K562 (cell line): ENCODE measurements around the gene MYB. TPM values are rescaled to one million over a fixed set of nuclear protein-coding genes. Genes with fewer than 3 reads are reported as not detected.
A peak's percentile ranks its signal among the peaks of the same experiment; 100 is the strongest.

Experiments used
- ATAC-seq: fragments of 200-7000 bp; cut with Tn5 transposase; 3 replicates; pipeline ENCODE4 v1.9.1; 2020; ENCODE audit warnings: moderate library complexity
- BruUV-seq: library from RNA; stranded (reverse); fragments of 400-500 nt; replicated peaks from 2 replicates; lab custom pipeline; 2021; lab: Mats Ljungman, UMichigan
- CTCF ChIA-PET: fragments of 300-600 bp; formaldehyde crosslinking; extraction: SDS; loops from one replicate; lab custom pipeline; 2021; ENCODE audit warnings: low intra/inter-chr PET ratio; lab: Yijun Ruan, JAX
- POLR2A ChIA-PET: fragments of 300-600, 350-650 bp; sonication (Branson Sonifier 250); formaldehyde crosslinking; extraction: SDS; loops from one replicate; lab custom pipeline; 2021; ENCODE audit warnings: antibody characterized with exemption, inconsistent platforms; lab: Yijun Ruan, JAX
- DNase-seq, 4 experiments: peaks; one replicate each; pipeline versions ENCODE4 v3.0.0 to v3.0.0-alpha.2; 2011 to 2018; ENCODE audit warnings: low spot score in 3 of 4, mixed read lengths in 3 of 4; ENCODE audit errors: extremely low read depth in 1 of 4
- FAIRE-seq: peaks from 2 replicates; lab custom pipeline; 2011; peaks lifted over from hg19 to GRCh38; lab: Jason Lieb, UNC
- H2AFZ ChIP-seq: 2 replicates; pipeline ENCODE4 v1.6.0; 2011; ENCODE audit warnings: low read depth, low read length, control low read depth, inconsistent platforms
- H3K27ac ChIP-seq: fragments of 200-600 bp; 3 replicates; pipeline ENCODE4 v1.8.0; 2011; ENCODE audit warnings: low read depth, mild to moderate bottlenecking, control low read depth, inconsistent platforms, low read length, moderate library complexity, mixed read lengths; ENCODE audit errors: extremely low read depth
- H3K27me3 ChIP-seq, 2 experiments: fragments of 300-600 bp in 1 of 2; 2 replicates in 1 of 2; 3 replicates in 1 of 2; pipeline versions ENCODE4 v1.6.0 to v1.8.0; 2011; ENCODE audit warnings: inconsistent platforms in 2 of 2, low read length in 2 of 2, mild to moderate bottlenecking in 1 of 2, mixed read lengths in 1 of 2, moderate library complexity in 1 of 2; ENCODE audit not compliant: control insufficient read depth in 2 of 2, insufficient read depth in 2 of 2
- H3K36me3 ChIP-seq: fragments of 300-600 bp; 3 replicates; pipeline ENCODE4 v1.8.0; 2011; ENCODE audit warnings: mild to moderate bottlenecking, low read length, inconsistent platforms; ENCODE audit not compliant: control insufficient read depth, insufficient read depth
- H3K4me1 ChIP-seq, 2 experiments: fragments of 200-600 bp in 1 of 2; replicated peaks in 1 of 2; 2 replicates in 1 of 2; 3 replicates in 1 of 2; pipeline versions ENCODE4 v1.5.1 to v1.8.0; 2011; ENCODE audit warnings: inconsistent platforms in 2 of 2, low read length in 2 of 2, mild to moderate bottlenecking in 1 of 2, mixed read lengths in 1 of 2, moderate library complexity in 1 of 2; ENCODE audit not compliant: control insufficient read depth in 2 of 2, insufficient read depth in 2 of 2
- H3K4me2 ChIP-seq: 2 replicates; pipeline ENCODE4 v1.6.1; 2011; ENCODE audit warnings: low read length, control low read depth, inconsistent platforms, mixed read lengths; ENCODE audit not compliant: insufficient read depth
- H3K4me3 ChIP-seq: fragments of 200-600 bp; sonication (generic), shearing (Covaris generic); 2 replicates; pipeline ENCODE4 v1.5.1; 2016; ENCODE audit warnings: control low read depth, inconsistent platforms
- H3K79me2 ChIP-seq: fragments of 200-600 bp; 3 replicates; pipeline ENCODE4 v1.8.0; 2011; ENCODE audit warnings: low read length, inconsistent platforms; ENCODE audit not compliant: control insufficient read depth, insufficient read depth
- H3K9ac ChIP-seq, 2 experiments: 2 replicates each; pipeline versions ENCODE4 v1.6.0 to v1.6.1; 2011; ENCODE audit warnings: low read depth in 2 of 2, low read length in 2 of 2, control low read depth in 1 of 2, inconsistent platforms in 1 of 2, mild to moderate bottlenecking in 1 of 2, mixed read lengths in 1 of 2; ENCODE audit not compliant: insufficient read depth in 1 of 2
- H3K9me1 ChIP-seq: one replicate; pipeline ENCODE4 v1.6.0; 2011; ENCODE audit warnings: inconsistent platforms, mild to moderate bottlenecking, low read length, moderate library complexity; ENCODE audit not compliant: control insufficient read depth, insufficient read depth
- H3K9me3 ChIP-seq: replicated peaks from 2 replicates; pipeline ENCODE4 v1.5.1; 2011; ENCODE audit warnings: low read depth, low read length, inconsistent platforms; ENCODE audit not compliant: control insufficient read depth, insufficient read depth
- H4K20me1 ChIP-seq: replicated peaks from 2 replicates; pipeline ENCODE4 v1.6.1; 2011; ENCODE audit warnings: low read length, inconsistent platforms, mixed read lengths; ENCODE audit not compliant: control insufficient read depth, insufficient read depth
- MEIS2 ChIP-seq: fragments of 450-650 bp; IDR thresholded peaks from 2 replicates; pipeline ENCODE4 v1.6.1; 2014; ENCODE audit warnings: mild to moderate bottlenecking; ENCODE audit not compliant: partially characterized antibody
- POLR2H ChIP-seq: IDR thresholded peaks from 2 replicates; pipeline ENCODE4 v1.6.1; 2016; ENCODE audit warnings: missing genetic modification characterization, low read depth, mild to moderate bottlenecking, control low read depth, missing compliant biosample characterization, moderate library complexity
- RBM39 ChIP-seq: fragments of 200-400 bp; formaldehyde crosslinking; optimal IDR thresholded peaks from 2 replicates; pipeline ENCODE3; 2018; ENCODE audit warnings: low read depth, low read length
- ZFP1 ChIP-seq: fragments of 450-650 bp; formaldehyde crosslinking; IDR thresholded peaks from 2 replicates; pipeline ENCODE4 v1.4.0; 2020; ENCODE audit warnings: mild to moderate bottlenecking, mixed read lengths
- ZNF146 ChIP-seq: IDR thresholded peaks from one replicate; pipeline ENCODE4 v1.6.1; 2018; ENCODE audit warnings: missing compliant biosample characterization; ENCODE audit not compliant: unreplicated experiment
- ZNF23 ChIP-seq: fragments of 250-450 bp; sonication (Bioruptor Pico); IDR thresholded peaks from 2 replicates; pipeline ENCODE4 v1.4.0; 2020; ENCODE audit warnings: mild to moderate bottlenecking
- ZNF316 ChIP-seq: fragments of 450-650 bp; IDR thresholded peaks from 2 replicates; pipeline ENCODE4 v1.6.1; 2016
- ZNF384 ChIP-seq: IDR thresholded peaks from 2 replicates; pipeline ENCODE4 v1.6.1; 2012; ENCODE audit warnings: low read depth, low read length, improper control_type of control experiment
- ZNF589 ChIP-seq: fragments of 200-800 bp; sonication (Bioruptor generic); IDR thresholded peaks from 2 replicates; pipeline ENCODE4 v1.6.1; 2016; ENCODE audit warnings: low read depth, missing genetic modification characterization, missing compliant biosample characterization
- WGBS: fragments of 100-300 bp; shearing (Covaris generic); methylation state at CpG from one replicate; pipeline ENCODE4 v1.1.6; 2016; ENCODE audit warnings: low coverage, mixed read lengths; ENCODE audit not compliant: insufficient coverage; ENCODE audit errors: missing lambda C conversion rate; 5-methylcytosine and 5-hydroxymethylcytosine counted together
- in situ Hi-C: fragments of 300-500 bp; cut with MboI; formaldehyde crosslinking; loops from 4 replicates; pipeline ENCODE4 v1.15.0; 2018; ENCODE audit warnings: inconsistent platforms, mixed read lengths
- intact Hi-C: fragments of 100-400 bp; cut with micrococcal nuclease; formaldehyde crosslinking; loops from 2 replicates; pipeline ENCODE4 v1.14.2; 2022
- polyA plus RNA-seq, 8 experiments: library from polyadenylated mRNA; depleted of rRNA in 4 of 8; stranded (reverse) in 5 of 8; unstranded in 3 of 8; fragments of >200 nt; fragmentation: Nextera tagmentation in 2 of 8; fragmentation: Illumina TruSeq in 1 of 8; extraction: Ambion mirVana in 2 of 8; extraction: Trizol in 1 of 8; gene quantifications; 2 replicates each; pipeline versions ENCODE4 v1.2.1 to v1.2.3, GENCODE V29; 2011 to 2014; ENCODE audit warnings: inconsistent platforms in 1 of 8, missing spikeins in 1 of 8
- total RNA-seq, 7 experiments: library from RNA; depleted of rRNA in 6 of 7; stranded (reverse); fragments of >200 nt in 6 of 7; fragmentation: Illumina TruSeq in 2 of 7; extraction: Trizol in 2 of 7; gene quantifications; 2 replicates each; pipeline versions ENCODE4 v1.2.1 to v1.2.3, GENCODE V29; 2011 to 2021; ENCODE audit warnings: low replicate concordance in 1 of 7
- TF ChIP-seq, protein P1 (sequence below): sonication (generic); formaldehyde crosslinking; IDR thresholded peaks from 2 replicates; pipeline ENCODE4 v1.8.0; 2023; ENCODE audit warnings: mild to moderate bottlenecking, missing genetic modification reagents
- TF ChIP-seq, protein P2 (sequence below), 2 experiments: fragments of 200-800 bp in 1 of 2; sonication (Bioruptor generic) in 1 of 2; sonication (generic) in 1 of 2; formaldehyde crosslinking in 1 of 2; IDR thresholded peaks in 1 of 2; conservative IDR thresholded peaks in 1 of 2; 2 replicates each; pipeline versions ENCODE4 v1.5.0 to v1.6.1; 2016 to 2020; ENCODE audit warnings: missing compliant biosample characterization in 1 of 2, missing genetic modification characterization in 1 of 2, missing genetic modification reagents in 1 of 2

MYB gene
- total and polyA plus RNA-seq, 9 of the 15 experiments (the other 6 are each of a cell fraction or from before 2014, with no cell fraction given) = 35.8 to 218 (median 140) TPM

DNA sequence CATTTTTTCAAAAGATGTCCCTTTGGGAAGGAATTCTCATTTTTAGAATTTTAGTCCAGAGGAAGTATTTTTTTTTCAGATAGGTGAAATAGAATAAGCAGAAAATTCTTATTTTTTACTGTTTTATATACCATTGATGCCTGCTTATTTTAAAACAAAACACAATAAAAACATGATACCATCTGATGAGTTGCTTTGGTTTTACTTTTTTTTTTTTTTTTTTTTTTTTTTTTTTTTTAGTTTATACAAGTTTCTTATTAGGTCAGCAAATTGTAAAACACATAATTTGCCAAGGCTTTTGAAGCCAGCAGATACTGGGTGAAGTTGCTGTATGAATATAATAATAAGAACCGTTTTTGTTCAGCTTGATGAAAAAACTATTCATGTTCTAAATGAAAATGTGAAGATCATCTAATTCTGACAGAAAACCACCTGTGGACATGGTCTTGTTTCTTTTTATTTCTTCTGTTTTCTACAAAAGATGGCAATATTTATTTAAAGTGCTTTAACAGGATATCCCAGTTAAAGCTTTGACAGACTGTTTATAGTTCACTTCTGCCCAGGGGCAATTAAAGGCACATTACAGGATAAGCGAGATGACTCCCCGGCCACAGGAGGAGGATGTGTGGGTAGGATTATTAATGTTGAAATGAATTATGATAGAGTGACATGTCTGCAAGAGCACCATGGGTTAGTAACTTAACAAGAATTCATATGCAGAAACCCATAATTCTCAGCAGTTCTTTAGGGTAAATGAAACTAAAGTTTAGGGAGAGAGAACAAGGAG, 31.1 kb downstream of the MYB start:
- no peak for DNase-seq
- Histone ChIP-seq H3K4me1 (no peaks in the 10 kb centered on the region; a peak in 1 of 5 replicates), H3K4me2 (no peak overlapping the region), H3K4me3 (no peak overlapping the region), H3K27ac (no peak overlapping the region), H3K27me3 (no peaks in the 10 kb centered on the region), H3K9ac (no peak overlapping the region), H3K9me1 (no peaks in the 10 kb centered on the region), H4K20me1 (no peaks in the 10 kb centered on the region), H2AFZ (no peak overlapping the region), H3K9me3 (no peaks in the 10 kb centered on the region), H3K36me3 (peaks cover 96% of the 10 kb centered on the region), H3K79me2 (peaks cover 21% of the 10 kb centered on the region)
- in situ Hi-C loops (loop anchor here (10.0 kb wide), 1 partner anchor 213 kb away; no protein-coding TSS in a partner anchor), intact Hi-C loops (loop anchor here (5.0 kb wide), 1 partner anchor 110 kb away; no protein-coding TSS in a partner anchor)
- no peak for FAIRE-seq
- ChIA-PET POLR2A (interaction anchor here (1.3 to 1.9 kb wide), 2 partner anchors 9 to 20 kb away, joined by 3 to 10 read pairs; no protein-coding TSS in a partner anchor), CTCF (no interaction called here)
- ATAC-seq = no peak
- TF ChIP-seq ZFP1 (CRISPR knock-in tag) (no peak), POLR2H (tag) (peak; percentile 37; the same call in 1 of the 2 replicates), ZNF316 (peak; percentile 59; the same call in 1 of the 2 replicates), ZNF589 (0 out of 2 replicates have a peak, but pooled peaks have one; percentile 9), MEIS2 (peak; percentile 32), RBM39 (no peak), ZNF23 (CRISPR knock-in tag) (no peak), ZNF384 (0 out of 2 replicates have a peak, but pooled peaks have one; percentile 14), ZNF146 (CRISPR knock-in tag) (no peak)
- TF ChIP-seq, protein P1, sequence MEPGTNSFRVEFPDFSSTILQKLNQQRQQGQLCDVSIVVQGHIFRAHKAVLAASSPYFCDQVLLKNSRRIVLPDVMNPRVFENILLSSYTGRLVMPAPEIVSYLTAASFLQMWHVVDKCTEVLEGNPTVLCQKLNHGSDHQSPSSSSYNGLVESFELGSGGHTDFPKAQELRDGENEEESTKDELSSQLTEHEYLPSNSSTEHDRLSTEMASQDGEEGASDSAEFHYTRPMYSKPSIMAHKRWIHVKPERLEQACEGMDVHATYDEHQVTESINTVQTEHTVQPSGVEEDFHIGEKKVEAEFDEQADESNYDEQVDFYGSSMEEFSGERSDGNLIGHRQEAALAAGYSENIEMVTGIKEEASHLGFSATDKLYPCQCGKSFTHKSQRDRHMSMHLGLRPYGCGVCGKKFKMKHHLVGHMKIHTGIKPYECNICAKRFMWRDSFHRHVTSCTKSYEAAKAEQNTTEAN = 0 out of 2 replicates have a peak, but pooled peaks have one; percentile 33
- TF ChIP-seq, protein P2, sequence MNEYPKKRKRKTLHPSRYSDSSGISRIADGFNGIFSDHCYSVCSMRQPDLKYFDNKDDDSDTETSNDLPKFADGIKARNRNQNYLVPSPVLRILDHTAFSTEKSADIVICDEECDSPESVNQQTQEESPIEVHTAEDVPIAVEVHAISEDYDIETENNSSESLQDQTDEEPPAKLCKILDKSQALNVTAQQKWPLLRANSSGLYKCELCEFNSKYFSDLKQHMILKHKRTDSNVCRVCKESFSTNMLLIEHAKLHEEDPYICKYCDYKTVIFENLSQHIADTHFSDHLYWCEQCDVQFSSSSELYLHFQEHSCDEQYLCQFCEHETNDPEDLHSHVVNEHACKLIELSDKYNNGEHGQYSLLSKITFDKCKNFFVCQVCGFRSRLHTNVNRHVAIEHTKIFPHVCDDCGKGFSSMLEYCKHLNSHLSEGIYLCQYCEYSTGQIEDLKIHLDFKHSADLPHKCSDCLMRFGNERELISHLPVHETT (CRISPR knock-in tag; conservative IDR thresholded peaks at IDR 0.05 in 1 of 2, IDR thresholded peaks at IDR 0.05 in 1 of 2) = 0 out of 4 replicates have a peak, but pooled peaks of 1 of the 2 experiments have one; percentile 41
- BruUV-seq = TSS peak; percentile 1
- WGBS = 82% methylated on average over 3 of the region's 3 CpGs
